ENCODE measurements around the gene TRMT6. TPM values are rescaled to one million over a fixed set of nuclear protein-coding genes. Genes with fewer than 3 reads are reported as not detected.

The TRMT6 gene
- total RNA-seq = 10 to 100 TPM in 1 of 4 donors, 1 to 10 TPM in 3; 9.2 to 13.4 (median 9.7) TPM

- Histone ChIP-seq H3K4me3 (peak within 1 kb of the TSS; percentile 65 to 79 (median 70)), H3K36me3 (peaks cover 10 to 48% (median 29%) of the 10 kb centered on the region in 4 donors), H3K27me3 (no peaks in the 10 kb centered on the region), H3K27ac (replicated peaks in 1 of 4) (peak within 1 kb of the TSS; percentile 68 to 90 (median 83)), H3K9me3 (no peaks in the 10 kb centered on the region), H3K4me1 (peaks cover 8 to 32% (median 23%) of the 10 kb centered on the region in 4 donors)
- WGBS = under 1% methylated on average over 48 of the region's 61 CpGs
- intact Hi-C loops (cut with DNase I) = loop anchor here (2.0 to 5.0 kb wide), 2 partner anchors 52 to 127 kb away; no protein-coding TSS in a partner anchor
- TF ChIP-seq POLR2A (IDR thresholded peaks at IDR 0.05; ENCODE audit: low read depth) = no peak
- peak; percentile 82 to 94 for TF ChIP-seq POLR2AphosphoS5 (IDR thresholded peaks at IDR 0.05)
- TF ChIP-seq, protein P1, sequence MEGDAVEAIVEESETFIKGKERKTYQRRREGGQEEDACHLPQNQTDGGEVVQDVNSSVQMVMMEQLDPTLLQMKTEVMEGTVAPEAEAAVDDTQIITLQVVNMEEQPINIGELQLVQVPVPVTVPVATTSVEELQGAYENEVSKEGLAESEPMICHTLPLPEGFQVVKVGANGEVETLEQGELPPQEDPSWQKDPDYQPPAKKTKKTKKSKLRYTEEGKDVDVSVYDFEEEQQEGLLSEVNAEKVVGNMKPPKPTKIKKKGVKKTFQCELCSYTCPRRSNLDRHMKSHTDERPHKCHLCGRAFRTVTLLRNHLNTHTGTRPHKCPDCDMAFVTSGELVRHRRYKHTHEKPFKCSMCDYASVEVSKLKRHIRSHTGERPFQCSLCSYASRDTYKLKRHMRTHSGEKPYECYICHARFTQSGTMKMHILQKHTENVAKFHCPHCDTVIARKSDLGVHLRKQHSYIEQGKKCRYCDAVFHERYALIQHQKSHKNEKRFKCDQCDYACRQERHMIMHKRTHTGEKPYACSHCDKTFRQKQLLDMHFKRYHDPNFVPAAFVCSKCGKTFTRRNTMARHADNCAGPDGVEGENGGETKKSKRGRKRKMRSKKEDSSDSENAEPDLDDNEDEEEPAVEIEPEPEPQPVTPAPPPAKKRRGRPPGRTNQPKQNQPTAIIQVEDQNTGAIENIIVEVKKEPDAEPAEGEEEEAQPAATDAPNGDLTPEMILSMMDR (IDR thresholded peaks at IDR 0.05) = no peak
- peak; percentile 99 for DNase-seq (ENCODE audit: extremely low spot score)
These were observed at the start of gene TRMT6, which contains the start of gene MCM8 for GRCh38 chr20:5950271-5951031. TSS of gene TRMT6 (minus strand) at chr20:5950533. CDS start at chr20:5950405, 128 bp downstream. TSS of gene MCM8 (plus strand) at chr20:5950652. CDS start at chr20:5952016, 1,364 bp downstream.

GRCh38 chr20:5999783-6000182 lies 49.5 kb upstream of the TRMT6 start:
- H3K4me1 ChIP-seq = peaks cover 0 to 2% (median under 1%) of the 10 kb centered on the region in 4 donors
- intact Hi-C loops (cut with DNase I) = no loop called here
- no peak for DNase-seq (ENCODE audit: extremely low spot score)
- 93% methylated on average over 9 of the region's 9 CpGs for WGBS
- peaks cover 0 to 9% (median 7%) of the 10 kb centered on the region in 4 donors for H3K36me3 ChIP-seq
- TF ChIP-seq POLR2AphosphoS5 (IDR thresholded peaks at IDR 0.05) = no peak
- TF ChIP-seq, protein P1 (IDR thresholded peaks at IDR 0.05) = no peak
- no peak for TF ChIP-seq EP300 (IDR thresholded peaks at IDR 0.05)
- no peak for TF ChIP-seq POLR2A (IDR thresholded peaks at IDR 0.05; ENCODE audit: low read depth)
- H3K27me3 ChIP-seq = no peaks in the 10 kb centered on the region
- no peak overlapping the region for H3K27ac ChIP-seq (replicated peaks in 1 of 4)
- H3K9me3 ChIP-seq = no peaks in the 10 kb centered on the region
- H3K4me3 ChIP-seq = no peak overlapping the region

DNA sequence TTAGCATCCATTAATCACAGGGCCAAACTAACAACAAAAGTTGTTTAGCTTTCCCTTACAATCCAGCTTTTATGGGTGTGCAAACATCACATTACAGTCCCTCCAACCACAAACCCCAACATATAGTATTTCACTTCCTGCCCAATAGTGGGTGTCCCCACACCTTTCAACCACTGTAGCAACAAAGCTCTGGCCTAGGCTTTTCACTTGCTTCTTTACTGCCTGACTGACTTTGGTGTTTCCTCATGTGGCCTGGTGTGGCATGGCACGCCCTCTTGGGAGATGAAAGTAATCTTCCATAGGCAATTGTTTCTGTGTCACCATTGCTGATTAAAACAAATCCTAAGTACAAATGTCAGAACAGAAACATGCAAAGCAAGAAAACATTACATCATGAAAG lies 46.4 kb upstream of the TRMT6 start:
- intact Hi-C loops (cut with DNase I) = no loop called here
- no peaks in the 10 kb centered on the region for H3K27me3 ChIP-seq
- TF ChIP-seq, protein P1 (IDR thresholded peaks at IDR 0.05) = no peak
- no peak for TF ChIP-seq POLR2A (IDR thresholded peaks at IDR 0.05; ENCODE audit: low read depth)
- TF ChIP-seq POLR2AphosphoS5 (IDR thresholded peaks at IDR 0.05) = no peak
- TF ChIP-seq EP300 (IDR thresholded peaks at IDR 0.05) = no peak
- DNase-seq (ENCODE audit: extremely low spot score) = no peak
- H3K4me3 ChIP-seq = no peak overlapping the region
- H3K9me3 ChIP-seq = no peaks in the 10 kb centered on the region
- H3K27ac ChIP-seq (replicated peaks in 1 of 4) = no peak overlapping the region
- 92% methylated on average over 1 of the region's 1 CpG for WGBS
- H3K36me3 ChIP-seq = peaks cover 0 to 10% (median 8%) of the 10 kb centered on the region in 4 donors
- peaks cover 0 to 18% (median 8%) of the 10 kb centered on the region in 4 donors for H3K4me1 ChIP-seq

- Histone ChIP-seq H3K27ac (replicated peaks in 1 of 4) (peak overlapping the region; percentile 5 to 40 (median 20)), H3K4me3 (no peak overlapping the region), H3K9me3 (no peaks in the 10 kb centered on the region), H3K27me3 (no peaks in the 10 kb centered on the region), H3K36me3 (peaks cover 0 to 32% (median 21%) of the 10 kb centered on the region in 4 donors), H3K4me1 (peaks cover 0 to 26% (median 16%) of the 10 kb centered on the region in 4 donors)
- 47% methylated on average over 2 of the region's 2 CpGs for WGBS
- DNase-seq (ENCODE audit: extremely low spot score) = no peak
- TF ChIP-seq POLR2A (IDR thresholded peaks at IDR 0.05; ENCODE audit: low read depth) (no peak), EP300 (IDR thresholded peaks at IDR 0.05) (no peak)
- TF ChIP-seq, protein P1 (IDR thresholded peaks at IDR 0.05) = no peak
- intact Hi-C loops (cut with DNase I) = no loop called here
These were observed 41.5 kb upstream of the TRMT6 start for GRCh38 chr20:5991623-5992441.
